ENCODE results near the gene CTAGE6.
"Not testable (repeated sequence)": the region's sequence is repeated elsewhere in the genome, so short reads cannot be mapped to it uniquely, and the experiment has no call there.

DNA sequence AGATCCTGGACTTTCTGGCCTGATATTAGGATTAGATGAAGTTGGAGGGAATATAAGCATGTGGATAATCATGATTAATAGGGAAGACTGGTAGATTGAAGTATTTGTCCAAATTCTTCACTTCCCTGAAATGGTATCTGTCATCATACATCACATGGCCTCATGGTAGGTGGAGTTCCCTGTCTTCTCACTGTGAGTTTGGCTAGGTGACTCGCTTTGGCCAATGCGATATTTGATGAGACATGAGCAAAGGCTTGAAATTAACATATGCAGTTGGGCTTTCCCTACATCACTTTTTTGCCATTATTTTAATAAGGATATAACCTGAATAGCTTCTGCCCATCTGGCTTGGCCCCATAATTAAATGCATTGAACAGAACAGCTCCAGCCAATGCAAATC lies 35.1 kb upstream of the CTAGE6 start:
- not testable (repeated sequence) for TF ChIP-seq CTCF (IDR thresholded peaks at IDR 0.05; ENCODE audit: insufficient read depth, low read length); POLR2AphosphoS5 (IDR thresholded peaks at IDR 0.05; ENCODE audit: low read depth); REST (IDR thresholded peaks at IDR 0.05; ENCODE audit: insufficient replicate concordance, low read depth); GABPA (IDR thresholded peaks at IDR 0.05; ENCODE audit: low read depth); SPI1 (IDR thresholded peaks at IDR 0.05; ENCODE audit: borderline replicate concordance, low read depth)

All from HL-60 (cell line).